ENCODE measurements around the gene NEDD8. TPM values are rescaled to one million over a fixed set of nuclear protein-coding genes. Genes with fewer than 3 reads are reported as not detected.
A peak's percentile ranks its signal among the peaks of the same experiment; 100 is the strongest.

NEDD8 gene
- total and polyA plus RNA-seq, 3 donors from 2014 or later: 94.6 to 180 (median 110) TPM

DNA sequence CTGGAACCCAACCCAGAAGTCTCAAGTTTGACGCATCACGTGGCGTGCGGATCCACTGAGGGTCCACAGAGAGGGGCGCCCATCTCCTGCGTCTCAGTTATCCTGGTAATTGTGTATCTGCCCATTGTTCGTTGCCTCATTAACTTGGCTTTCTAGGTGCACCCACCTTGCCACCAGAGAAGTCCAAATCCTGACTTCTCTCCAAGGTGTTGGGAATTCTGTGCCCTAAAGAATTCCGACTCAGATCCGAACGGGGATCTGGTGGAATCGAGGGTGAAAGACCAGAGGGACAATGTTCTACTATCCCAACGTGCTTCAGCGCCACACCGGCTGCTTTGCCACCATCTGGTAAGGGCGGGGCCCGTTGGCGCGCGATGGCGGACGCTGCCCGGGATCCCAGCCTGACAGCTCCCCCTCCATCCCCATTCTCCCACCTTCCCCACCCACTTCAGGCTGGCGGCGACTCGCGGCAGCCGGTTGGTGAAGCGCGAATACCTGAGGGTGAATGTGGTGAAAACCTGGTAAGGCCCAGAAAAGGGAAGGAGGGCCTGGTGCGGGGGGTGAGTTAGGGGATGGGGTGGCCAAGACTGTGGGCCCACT is 59.8 kb downstream of the NEDD8 start:
- intact Hi-C loops (cut with DNase I; ENCODE audit: low total_unique reads): no loop called here
- 41 to 66% methylated on average over 7 to 30 of the region's 30 CpGs for WGBS, 2 donors
- TF ChIP-seq, protein P1, sequence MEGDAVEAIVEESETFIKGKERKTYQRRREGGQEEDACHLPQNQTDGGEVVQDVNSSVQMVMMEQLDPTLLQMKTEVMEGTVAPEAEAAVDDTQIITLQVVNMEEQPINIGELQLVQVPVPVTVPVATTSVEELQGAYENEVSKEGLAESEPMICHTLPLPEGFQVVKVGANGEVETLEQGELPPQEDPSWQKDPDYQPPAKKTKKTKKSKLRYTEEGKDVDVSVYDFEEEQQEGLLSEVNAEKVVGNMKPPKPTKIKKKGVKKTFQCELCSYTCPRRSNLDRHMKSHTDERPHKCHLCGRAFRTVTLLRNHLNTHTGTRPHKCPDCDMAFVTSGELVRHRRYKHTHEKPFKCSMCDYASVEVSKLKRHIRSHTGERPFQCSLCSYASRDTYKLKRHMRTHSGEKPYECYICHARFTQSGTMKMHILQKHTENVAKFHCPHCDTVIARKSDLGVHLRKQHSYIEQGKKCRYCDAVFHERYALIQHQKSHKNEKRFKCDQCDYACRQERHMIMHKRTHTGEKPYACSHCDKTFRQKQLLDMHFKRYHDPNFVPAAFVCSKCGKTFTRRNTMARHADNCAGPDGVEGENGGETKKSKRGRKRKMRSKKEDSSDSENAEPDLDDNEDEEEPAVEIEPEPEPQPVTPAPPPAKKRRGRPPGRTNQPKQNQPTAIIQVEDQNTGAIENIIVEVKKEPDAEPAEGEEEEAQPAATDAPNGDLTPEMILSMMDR (IDR thresholded peaks at IDR 0.05): no peak
- no peak for TF ChIP-seq POLR2A (IDR thresholded peaks at IDR 0.05)
- Histone ChIP-seq H3K36me3 (ENCODE audit: low read depth, missing control alignments) (no peaks in the 10 kb centered on the region), H3K27ac (no peak overlapping the region), H3K9me3 (no peaks in the 10 kb centered on the region), H3K4me1 (no peaks in the 10 kb centered on the region), H3K27me3 (no peaks in the 10 kb centered on the region), H3K4me3 (peak overlapping the region; percentile 17 to 50)
- DNase-seq: no peak

DNA sequence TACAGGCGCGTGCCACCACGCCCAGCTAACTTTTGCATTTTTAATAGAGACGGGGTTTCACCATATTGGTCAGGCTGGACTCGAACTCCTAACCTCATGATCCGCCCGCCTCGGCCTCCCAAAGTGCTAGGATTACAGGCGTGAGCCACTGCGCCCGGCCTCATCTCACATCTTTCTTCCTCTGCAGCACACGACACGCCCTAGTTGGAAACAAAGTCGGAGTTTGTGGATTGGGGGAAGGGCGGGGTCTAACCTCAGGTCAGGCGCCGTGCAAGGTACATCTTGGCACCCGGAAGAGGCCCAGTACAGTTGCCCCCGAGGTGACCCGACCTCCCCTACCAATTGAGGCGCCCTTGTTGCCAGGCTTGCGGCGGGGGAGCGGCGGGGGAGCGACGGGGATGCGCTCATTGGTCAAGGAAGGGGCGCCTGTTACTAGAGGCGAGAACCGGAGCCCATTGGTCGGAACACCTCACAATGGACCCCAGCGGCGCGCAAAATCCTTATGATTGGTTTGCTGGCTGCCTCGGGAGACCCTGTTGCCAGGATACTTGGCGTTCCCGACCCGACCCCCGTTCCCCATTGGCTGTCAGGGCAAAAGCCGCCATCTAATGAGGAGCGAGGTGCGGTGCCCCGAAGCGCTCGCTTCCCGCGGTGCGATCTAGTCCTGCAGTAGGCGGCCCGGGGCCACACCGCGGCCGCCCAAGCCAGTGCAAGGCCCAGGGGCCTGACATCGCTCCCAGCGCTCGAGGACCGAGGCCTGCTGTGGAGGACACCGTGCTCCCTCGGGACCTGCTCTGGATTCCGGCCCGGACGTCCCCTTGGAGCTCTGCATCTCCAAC is 60.5 kb downstream of the NEDD8 start, which contains the start of gene REC8:
Gene REC8 (plus strand): TSS at position 659 of the 839 bp plus-strand sequence. CDS start 473 bp downstream, outside the sequence.
- WGBS, 2 donors: 33 to 40% methylated on average over 31 to 50 of the region's 63 CpGs
- intact Hi-C loops (cut with DNase I; ENCODE audit: low total_unique reads): no loop called here
- Histone ChIP-seq H3K36me3 (ENCODE audit: low read depth, missing control alignments) (no peaks in the 10 kb centered on the region), H3K9me3 (no peaks in the 10 kb centered on the region), H3K27ac (no peak within 1 kb of the TSS), H3K4me1 (no peaks in the 10 kb centered on the region), H3K4me3 (peak within 1 kb of the TSS; percentile 17 to 50), H3K27me3 (no peaks in the 10 kb centered on the region)
- DNase-seq: peak; percentile 87
- TF ChIP-seq, protein P1 (IDR thresholded peaks at IDR 0.05): no peak
- no peak for TF ChIP-seq POLR2A (IDR thresholded peaks at IDR 0.05)

DNA sequence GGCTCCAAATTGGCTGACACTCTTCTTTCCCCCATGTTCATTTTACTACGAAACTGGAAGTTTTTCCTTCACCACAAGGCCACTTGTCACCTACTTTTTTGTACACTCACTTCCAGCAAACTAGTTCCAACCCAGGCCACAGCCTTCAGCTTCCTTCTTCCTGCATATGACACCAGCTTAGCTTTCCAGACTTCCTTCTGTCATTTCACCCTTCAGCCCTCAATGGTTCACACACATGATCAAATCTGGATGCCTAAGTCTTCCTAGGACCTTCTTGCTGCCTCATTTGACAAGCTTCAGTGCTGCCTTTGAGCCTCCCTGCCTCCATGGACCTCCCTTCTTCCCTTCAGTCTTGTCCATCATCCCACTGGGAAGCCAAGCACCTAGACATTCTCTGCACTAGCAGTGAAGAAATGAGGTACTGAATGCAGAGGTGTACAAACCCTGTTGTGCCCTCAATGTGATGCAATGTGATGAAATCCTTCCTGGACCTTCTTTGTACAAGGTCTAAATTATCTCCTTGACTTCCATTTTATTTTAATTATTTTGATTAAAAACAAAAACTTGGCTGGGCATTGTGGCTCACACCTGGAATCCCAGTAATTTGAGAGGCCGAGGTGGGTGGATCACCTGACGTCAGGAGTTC is 64.6 kb downstream of the NEDD8 start:
- Histone ChIP-seq H3K27me3 (no peaks in the 10 kb centered on the region), H3K27ac (no peak overlapping the region), H3K4me1 (peaks cover 8% of the 10 kb centered on the region), H3K36me3 (ENCODE audit: low read depth, missing control alignments) (no peaks in the 10 kb centered on the region), H3K4me3 (no peak overlapping the region), H3K9me3 (no peaks in the 10 kb centered on the region)
- TF ChIP-seq POLR2A (IDR thresholded peaks at IDR 0.05): no peak
- TF ChIP-seq, protein P1 (IDR thresholded peaks at IDR 0.05): no peak
- 86 to 93% methylated on average over 3 of the region's 3 CpGs for WGBS, 2 donors
- intact Hi-C loops (cut with DNase I; ENCODE audit: low total_unique reads): no loop called here
- DNase-seq: no peak

Small RNA genes within 50 kb of the gene (small RNA-seq; reads per million reads assigned to genes)
- gene AL136295.4 (0 to 0.09 reads per million in 2 donors), gene CHMP4A (0.09 reads per million in 2 donors), gene IPO4 (0 to 0.19 reads per million in 2 donors), gene MDP1 (0 reads per million in 2 donors)

Other genes starting within 250 kb of the NEDD8 start
Only the 30 nearest of the 34 such genes appear.
- 1 to 10 TPM; 7.7 to 8.6 TPM for gene CARMIL3, start 180.4 kb downstream of the NEDD8 start, total RNA-seq
- 6.8 TPM for gene CARMIL3, start 180.4 kb downstream of the NEDD8 start, polyA plus RNA-seq (ENCODE audit: insufficient read depth, low read depth, low replicate concordance)
- gene CPNE6, start 160.8 kb downstream of the NEDD8 start, total RNA-seq: under 1 TPM; 0.12 to 0.71 TPM
- 5.7 TPM for gene CPNE6, start 160.8 kb downstream of the NEDD8 start, polyA plus RNA-seq (ENCODE audit: insufficient read depth, low read depth, low replicate concordance)
- 10 to 100 TPM; 20.7 to 30.6 TPM for gene PCK2, start 138.1 kb downstream of the NEDD8 start, total RNA-seq
- 43.6 TPM for gene PCK2, start 138.1 kb downstream of the NEDD8 start, polyA plus RNA-seq (ENCODE audit: insufficient read depth, low read depth, low replicate concordance)
- gene DCAF11, start 117.6 kb downstream of the NEDD8 start, total RNA-seq: 10 to 100 TPM; 67.6 to 68.0 TPM
- gene DCAF11, start 117.6 kb downstream of the NEDD8 start, polyA plus RNA-seq (ENCODE audit: insufficient read depth, low read depth, low replicate concordance): 77.4 TPM
- 1 to 10 TPM; 6.6 to 8.3 TPM for gene NRL, start 117.4 kb downstream of the NEDD8 start, total RNA-seq
- gene NRL, start 117.4 kb downstream of the NEDD8 start, polyA plus RNA-seq (ENCODE audit: insufficient read depth, low read depth, low replicate concordance): 8.2 TPM
- gene FITM1, start 101.7 kb downstream of the NEDD8 start, total RNA-seq: 1 to 10 TPM; 2.2 to 3.5 TPM
- 3.7 TPM for gene FITM1, start 101.7 kb downstream of the NEDD8 start, polyA plus RNA-seq (ENCODE audit: insufficient read depth, low read depth, low replicate concordance)
- gene PSME1, start 96.2 kb downstream of the NEDD8 start, total RNA-seq: 10 to 100 TPM; 43.3 to 63.9 TPM
- gene PSME1, start 96.2 kb downstream of the NEDD8 start, polyA plus RNA-seq (ENCODE audit: insufficient read depth, low read depth, low replicate concordance): 101 TPM
- gene EMC9, start 90.8 kb downstream of the NEDD8 start, total RNA-seq: 10 to 100 TPM; 15.2 to 23.9 TPM
- 33.7 TPM for gene EMC9, start 90.8 kb downstream of the NEDD8 start, polyA plus RNA-seq (ENCODE audit: insufficient read depth, low read depth, low replicate concordance)
- gene PSME2, start 85.8 kb downstream of the NEDD8 start, total RNA-seq: 10 to 100 TPM; 49.8 to 78.1 TPM
- 122 TPM for gene PSME2, start 85.8 kb downstream of the NEDD8 start, polyA plus RNA-seq (ENCODE audit: insufficient read depth, low read depth, low replicate concordance)
- gene RNF31, start 84.9 kb downstream of the NEDD8 start, total RNA-seq: 10 to 100 TPM; 94.5 to 96.8 TPM
- gene RNF31, start 84.9 kb downstream of the NEDD8 start, polyA plus RNA-seq (ENCODE audit: insufficient read depth, low read depth, low replicate concordance): 71.0 TPM
- 10 to 100 TPM; 45.7 to 56.2 TPM for gene IRF9, start 71.1 kb downstream of the NEDD8 start, total RNA-seq
- 74.8 TPM for gene IRF9, start 71.1 kb downstream of the NEDD8 start, polyA plus RNA-seq (ENCODE audit: insufficient read depth, low read depth, low replicate concordance)
- 10 to 100 TPM; 27.7 to 55.9 TPM for gene REC8, start 60.3 kb downstream of the NEDD8 start, total RNA-seq
- 58.8 TPM for gene REC8, start 60.3 kb downstream of the NEDD8 start, polyA plus RNA-seq (ENCODE audit: insufficient read depth, low read depth, low replicate concordance)
- gene IPO4, start 43.6 kb downstream of the NEDD8 start, total RNA-seq: 100 to 1,000 TPM in 1 of 2 donors, 10 to 100 TPM in 1; 85.9 to 140 TPM
- gene IPO4, start 43.6 kb downstream of the NEDD8 start, polyA plus RNA-seq (ENCODE audit: insufficient read depth, low read depth, low replicate concordance): 156 TPM
- gene TM9SF1, start 36.9 kb downstream of the NEDD8 start, total RNA-seq: 10 to 100 TPM; 45.0 to 50.0 TPM
- 53.2 TPM for gene TM9SF1, start 36.9 kb downstream of the NEDD8 start, polyA plus RNA-seq (ENCODE audit: insufficient read depth, low read depth, low replicate concordance)
- gene TSSK4, start 26.7 kb downstream of the NEDD8 start, total RNA-seq: 10 to 100 TPM; 19.4 to 27.4 TPM
- gene TSSK4, start 26.7 kb downstream of the NEDD8 start, polyA plus RNA-seq (ENCODE audit: insufficient read depth, low read depth, low replicate concordance): 78.2 TPM
- 100 to 1,000 TPM in 1 of 2 donors, 10 to 100 TPM in 1; 52.9 to 111 TPM for gene CHMP4A, start 18.9 kb downstream of the NEDD8 start, total RNA-seq
- gene CHMP4A, start 18.9 kb downstream of the NEDD8 start, polyA plus RNA-seq (ENCODE audit: insufficient read depth, low read depth, low replicate concordance): 56.3 TPM
- 10 to 100 TPM; 17.3 to 19.5 TPM for gene MDP1, start 16.3 kb downstream of the NEDD8 start, total RNA-seq
- 20.1 TPM for gene MDP1, start 16.3 kb downstream of the NEDD8 start, polyA plus RNA-seq (ENCODE audit: insufficient read depth, low read depth, low replicate concordance)
- 10 to 100 TPM; 30.0 to 42.2 TPM for gene GMPR2, start 562 bp upstream of the NEDD8 start, total RNA-seq
- 49.9 TPM for gene GMPR2, start 562 bp upstream of the NEDD8 start, polyA plus RNA-seq (ENCODE audit: insufficient read depth, low read depth, low replicate concordance)
- gene TINF2, start 10.3 kb upstream of the NEDD8 start, total RNA-seq: 10 to 100 TPM; 27.5 to 32.1 TPM
- gene TINF2, start 10.3 kb upstream of the NEDD8 start, polyA plus RNA-seq (ENCODE audit: insufficient read depth, low read depth, low replicate concordance): 45.6 TPM
- 10 to 100 TPM in 1 of 2 donors, 1 to 10 TPM in 1; 3.6 to 10.5 TPM for gene TGM1, start 30.8 kb upstream of the NEDD8 start, total RNA-seq
- 5.4 TPM for gene TGM1, start 30.8 kb upstream of the NEDD8 start, polyA plus RNA-seq (ENCODE audit: insufficient read depth, low read depth, low replicate concordance)
- gene RABGGTA, start 39.2 kb upstream of the NEDD8 start, total RNA-seq: 10 to 100 TPM; 70.9 to 90.2 TPM
- gene RABGGTA, start 39.2 kb upstream of the NEDD8 start, polyA plus RNA-seq (ENCODE audit: insufficient read depth, low read depth, low replicate concordance): 33.5 TPM
- gene DHRS1, start 67.4 kb upstream of the NEDD8 start, total RNA-seq: 10 to 100 TPM; 22.5 to 24.6 TPM
- 19.2 TPM for gene DHRS1, start 67.4 kb upstream of the NEDD8 start, polyA plus RNA-seq (ENCODE audit: insufficient read depth, low read depth, low replicate concordance)
- 10 to 100 TPM; 25.0 to 27.6 TPM for gene NOP9, start 67.5 kb upstream of the NEDD8 start, total RNA-seq
- 20.1 TPM for gene NOP9, start 67.5 kb upstream of the NEDD8 start, polyA plus RNA-seq (ENCODE audit: insufficient read depth, low read depth, low replicate concordance)
- 1 to 10 TPM; 3.8 to 6.6 TPM for gene CIDEB, start 75.6 kb upstream of the NEDD8 start, total RNA-seq
- gene CIDEB, start 75.6 kb upstream of the NEDD8 start, polyA plus RNA-seq (ENCODE audit: insufficient read depth, low read depth, low replicate concordance): 7.0 TPM
- 10 to 100 TPM; 23.4 to 28.1 TPM for gene LTB4R2, start 77.8 kb upstream of the NEDD8 start, total RNA-seq
- gene LTB4R2, start 77.8 kb upstream of the NEDD8 start, polyA plus RNA-seq (ENCODE audit: insufficient read depth, low read depth, low replicate concordance): 4.2 TPM
- 10 to 100 TPM; 10.3 to 10.9 TPM for gene LTB4R, start 79.1 kb upstream of the NEDD8 start, total RNA-seq
- 5.5 TPM for gene LTB4R, start 79.1 kb upstream of the NEDD8 start, polyA plus RNA-seq (ENCODE audit: insufficient read depth, low read depth, low replicate concordance)
- 10 to 100 TPM; 13.9 to 23.1 TPM for gene ADCY4, start 102.7 kb upstream of the NEDD8 start, total RNA-seq
- gene ADCY4, start 102.7 kb upstream of the NEDD8 start, polyA plus RNA-seq (ENCODE audit: insufficient read depth, low read depth, low replicate concordance): 10.0 TPM
- 10 to 100 TPM in 1 of 2 donors, 1 to 10 TPM in 1; 3.2 to 11.3 TPM for gene RIPK3, start 107.6 kb upstream of the NEDD8 start, total RNA-seq
- gene RIPK3, start 107.6 kb upstream of the NEDD8 start, polyA plus RNA-seq (ENCODE audit: insufficient read depth, low read depth, low replicate concordance): 2.8 TPM
- gene NFATC4, start 135.8 kb upstream of the NEDD8 start, total RNA-seq: 10 to 100 TPM; 40.9 to 53.5 TPM
- gene NFATC4, start 135.8 kb upstream of the NEDD8 start, polyA plus RNA-seq (ENCODE audit: insufficient read depth, low read depth, low replicate concordance): 83.6 TPM
- gene NYNRIN, start 166.6 kb upstream of the NEDD8 start, total RNA-seq: 10 to 100 TPM; 21.8 TPM
- gene NYNRIN, start 166.6 kb upstream of the NEDD8 start, polyA plus RNA-seq (ENCODE audit: insufficient read depth, low read depth, low replicate concordance): 22.0 TPM

All from testis (tissue), 3 donors.